Measurements from ENCODE around the gene NPC1.
A peak's percentile ranks its signal among the peaks of the same experiment; 100 is the strongest.
"Not testable (repeated sequence)": the region's sequence is repeated elsewhere in the genome, so short reads cannot be mapped to it uniquely, and the experiment has no call there.

Gene NPC1

GRCh38 chr18:23512641-23513040, 73.7 kb downstream of the NPC1 start:
- Histone ChIP-seq H3K4me3 (no peak overlapping the region), H3K27ac (no peak overlapping the region)
- TF ChIP-seq CTCF (IDR thresholded peaks at IDR 0.05), result no peak
- no peak for DNase-seq (ENCODE audit: low spot score)

GRCh38 chr18:23512216-23512615, 74.1 kb downstream of the NPC1 start:
- not testable (repeated sequence) for DNase-seq (ENCODE audit: low spot score); H3K27ac ChIP-seq; H3K4me3 ChIP-seq

GRCh38 chr18:23510923-23511322, 75.4 kb downstream of the NPC1 start:
- H3K4me3 ChIP-seq; H3K27ac ChIP-seq; DNase-seq (ENCODE audit: low spot score): not testable (repeated sequence)

- no peak overlapping the region for H3K4me3 ChIP-seq
- no peak overlapping the region for H3K27ac ChIP-seq
- no peak for TF ChIP-seq CTCF (IDR thresholded peaks at IDR 0.05)
- DNase-seq (ENCODE audit: low spot score), result no peak
Measured at GRCh38 chr18:23506393-23506792, 79.9 kb downstream of the NPC1 start.

- DNase-seq (ENCODE audit: low spot score), result no peak
- Histone ChIP-seq H3K4me3 (peak overlapping the region; percentile 89), H3K27ac (no peak overlapping the region)
- no peak for TF ChIP-seq CTCF (IDR thresholded peaks at IDR 0.05)
Measured at GRCh38 chr18:23504720-23505119, 81.6 kb downstream of the NPC1 start.

- peak overlapping the region; percentile 88 to 92 for H3K27ac ChIP-seq
- no peak for TF ChIP-seq CTCF (IDR thresholded peaks at IDR 0.05)
- DNase-seq (ENCODE audit: low spot score), result no peak
- peak overlapping the region; percentile 89 for H3K4me3 ChIP-seq
Measured at GRCh38 chr18:23503963-23504344, 82.4 kb downstream of the NPC1 start.

GRCh38 chr18:23503038-23503962, 83.0 kb downstream of the NPC1 start, which contains the start of gene RMC1:
Gene RMC1, plus strand, starts transcription at chr18:23503511. Its CDS starts 108 bp downstream, at chr18:23503619.
- Histone ChIP-seq H3K4me3 (peak within 1 kb of the TSS; percentile 89), H3K27ac (peak within 1 kb of the TSS; percentile 88 to 92)
- peak; percentile 96 for DNase-seq (ENCODE audit: low spot score)
- no peak for TF ChIP-seq CTCF (IDR thresholded peaks at IDR 0.05)

GRCh38 chr18:23502516-23503037, 83.7 kb downstream of the NPC1 start:
- H3K4me3 ChIP-seq, result peak overlapping the region; percentile 89
- H3K27ac ChIP-seq, result peak overlapping the region; percentile 88 to 92
- TF ChIP-seq CTCF (IDR thresholded peaks at IDR 0.05), result no peak
- no peak for DNase-seq (ENCODE audit: low spot score)
